Keratinocyte (primary cell): ENCODE data around the gene ROS1. TPM values are rescaled to one million over a fixed set of nuclear protein-coding genes. Genes with fewer than 3 reads are reported as not detected.

Experiments
- DNase-seq: peaks from one replicate; pipeline ENCODE4 v3.0.0-alpha.2; 2011; ENCODE audit warnings: low read depth, missing footprints, low spot score
- FAIRE-seq: peaks from 2 replicates; lab custom pipeline; 2011; peaks lifted over from hg19 to GRCh38; lab: Jason Lieb, UNC
- H2AFZ ChIP-seq: 2 replicates; pipeline ENCODE4 v1.6.0; 2012; ENCODE audit warnings: low read length, control low read depth, inconsistent platforms; ENCODE audit not compliant: control insufficient read depth
- H3K27ac ChIP-seq: 2 replicates; pipeline ENCODE4 v1.5.1; 2011; ENCODE audit warnings: low read length; ENCODE audit not compliant: control insufficient read depth, insufficient read depth
- H3K27me3 ChIP-seq: 3 replicates; pipeline ENCODE4 v1.6.0; 2011; ENCODE audit warnings: low read length; ENCODE audit not compliant: control insufficient read depth, insufficient read depth; ENCODE audit errors: extremely low read depth
- H3K36me3 ChIP-seq, 2 experiments: 2 replicates in 1 of 2; 3 replicates in 1 of 2; pipeline ENCODE4 v1.5.1; 2011; ENCODE audit warnings: low read length in 2 of 2, mild to moderate bottlenecking in 1 of 2; ENCODE audit not compliant: control insufficient read depth in 2 of 2, insufficient read depth in 2 of 2; ENCODE audit errors: extremely low read depth in 1 of 2
- H3K4me1 ChIP-seq: 3 replicates; pipeline ENCODE4 v1.5.1; 2011; ENCODE audit warnings: low read length; ENCODE audit not compliant: control insufficient read depth, insufficient read depth; ENCODE audit errors: extremely low read depth
- H3K4me2 ChIP-seq: 3 replicates; pipeline ENCODE4 v1.6.0; 2011; ENCODE audit warnings: low read depth, low read length; ENCODE audit not compliant: control insufficient read depth, insufficient read depth; ENCODE audit errors: extremely low read depth
- H3K4me3 ChIP-seq, 3 experiments: fragments of 200-600 bp in 1 of 3; sonication (generic) in 1 of 3; 2 replicates in 2 of 3; 3 replicates in 1 of 3; pipeline ENCODE4 v1.5.1; 2011 to 2016; ENCODE audit warnings: low read length in 3 of 3, mild to moderate bottlenecking in 3 of 3, control low read depth in 2 of 3, inconsistent platforms in 1 of 3, low read depth in 1 of 3, mixed read lengths in 1 of 3, mixed run types in 1 of 3, moderate library complexity in 1 of 3; ENCODE audit not compliant: control insufficient read depth in 2 of 3, insufficient read depth in 2 of 3; ENCODE audit errors: extremely low read depth in 1 of 3
- H3K79me2 ChIP-seq: 2 replicates; pipeline ENCODE4 v1.6.0; 2012; ENCODE audit warnings: low read length; ENCODE audit not compliant: control insufficient read depth, insufficient read depth
- H3K9ac ChIP-seq: 3 replicates; pipeline ENCODE4 v1.6.0; 2011; ENCODE audit warnings: low read length; ENCODE audit not compliant: control insufficient read depth, insufficient read depth; ENCODE audit errors: extremely low read depth
- H3K9me1 ChIP-seq: 3 replicates; pipeline ENCODE4 v1.6.0; 2011; ENCODE audit warnings: low read length; ENCODE audit not compliant: control insufficient read depth, insufficient read depth; ENCODE audit errors: extremely low read depth
- H3K9me3 ChIP-seq: 2 replicates; pipeline ENCODE4 v1.5.1; 2012; ENCODE audit warnings: low read depth, low read length; ENCODE audit not compliant: control insufficient read depth
- H4K20me1 ChIP-seq: 3 replicates; pipeline ENCODE4 v1.6.0; 2011; ENCODE audit warnings: low read length; ENCODE audit not compliant: control insufficient read depth, insufficient read depth; ENCODE audit errors: extremely low read depth
- EZH2 ChIP-seq: IDR thresholded peaks from one replicate; pipeline ENCODE4 v1.6.1; 2012; ENCODE audit warnings: inconsistent platforms, mild to moderate bottlenecking, low read length, moderate library complexity
- dilution Hi-C: fragments of 300-500 bp; cut with MboI; formaldehyde crosslinking; loops from one replicate; pipeline ENCODE4 v1.7.0; 2020; ENCODE audit warnings: low sequenced_read_pairs; ENCODE audit not compliant: extremely low pct_ligation_motif_present
- polyA plus RNA-seq, 5 experiments: library from polyadenylated mRNA; depleted of rRNA in 3 of 5; stranded (reverse) in 3 of 5; stranded (forward) in 1 of 5; unstranded in 1 of 5; fragments of >200 nt; gene quantifications; 1 replicate in 1 of 5; 2 replicates in 3 of 5; 3 replicates in 1 of 5; pipeline versions ENCODE4 v1.2.1 to v1.2.3, GENCODE V29; 2011 to 2012; ENCODE audit warnings: missing spikeins in 2 of 5, low read depth in 1 of 5, low replicate concordance in 1 of 5
- TF ChIP-seq, protein P1 (sequence below), 3 experiments: IDR thresholded peaks in 1 of 3; conservative IDR thresholded peaks in 1 of 3; optimal IDR thresholded peaks in 1 of 3; 2 replicates in 2 of 3; 3 replicates in 1 of 3; pipeline versions ENCODE3 to v1.5.1; 2011; ENCODE audit warnings: low read length in 3 of 3, mild to moderate bottlenecking in 3 of 3, moderate library complexity in 2 of 3, control low read depth in 1 of 3, inconsistent platforms in 1 of 3; ENCODE audit not compliant: insufficient read depth in 2 of 3; ENCODE audit errors: extremely low read depth in 1 of 3

The ROS1 gene
- polyA plus RNA-seq, 1 donor (not counting 4 experiments of a cell fraction or from before 2014, with no cell fraction given), result 0.16 TPM

DNA sequence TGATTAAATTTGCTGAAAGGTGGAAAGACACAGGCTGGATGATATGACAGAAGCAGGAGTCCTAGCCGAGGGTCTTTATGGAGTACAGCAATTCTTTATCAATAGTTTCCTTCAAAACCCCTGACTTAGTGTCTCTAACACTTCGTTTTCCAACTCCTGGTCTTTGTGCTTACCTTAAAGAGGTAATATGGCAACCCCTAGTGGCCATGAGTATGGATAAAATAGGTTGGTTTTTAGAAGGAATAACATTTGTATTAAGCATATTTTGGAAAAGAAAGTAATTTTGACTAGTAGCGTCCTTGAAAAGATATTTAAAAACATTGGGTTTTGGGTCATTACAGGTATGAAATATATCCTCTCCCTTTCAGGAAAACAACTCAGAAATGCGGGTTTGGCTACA is 108.5 kb downstream of the ROS1 start:
- H3K36me3 ChIP-seq, result no peaks in the 10 kb centered on the region
- DNase-seq, result no peak
- H3K4me2 ChIP-seq, result no peak overlapping the region
- dilution Hi-C loops, result no loop called here
- TF ChIP-seq, protein P1, sequence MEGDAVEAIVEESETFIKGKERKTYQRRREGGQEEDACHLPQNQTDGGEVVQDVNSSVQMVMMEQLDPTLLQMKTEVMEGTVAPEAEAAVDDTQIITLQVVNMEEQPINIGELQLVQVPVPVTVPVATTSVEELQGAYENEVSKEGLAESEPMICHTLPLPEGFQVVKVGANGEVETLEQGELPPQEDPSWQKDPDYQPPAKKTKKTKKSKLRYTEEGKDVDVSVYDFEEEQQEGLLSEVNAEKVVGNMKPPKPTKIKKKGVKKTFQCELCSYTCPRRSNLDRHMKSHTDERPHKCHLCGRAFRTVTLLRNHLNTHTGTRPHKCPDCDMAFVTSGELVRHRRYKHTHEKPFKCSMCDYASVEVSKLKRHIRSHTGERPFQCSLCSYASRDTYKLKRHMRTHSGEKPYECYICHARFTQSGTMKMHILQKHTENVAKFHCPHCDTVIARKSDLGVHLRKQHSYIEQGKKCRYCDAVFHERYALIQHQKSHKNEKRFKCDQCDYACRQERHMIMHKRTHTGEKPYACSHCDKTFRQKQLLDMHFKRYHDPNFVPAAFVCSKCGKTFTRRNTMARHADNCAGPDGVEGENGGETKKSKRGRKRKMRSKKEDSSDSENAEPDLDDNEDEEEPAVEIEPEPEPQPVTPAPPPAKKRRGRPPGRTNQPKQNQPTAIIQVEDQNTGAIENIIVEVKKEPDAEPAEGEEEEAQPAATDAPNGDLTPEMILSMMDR (optimal IDR thresholded peaks at IDR 0.05 in 1 of 3, IDR thresholded peaks at IDR 0.05 in 1 of 3, conservative IDR thresholded peaks at IDR 0.05 in 1 of 3; ENCODE audit: extremely low read depth in 1 of 3, insufficient read depth in 2 of 3, low read length in 3 of 3), result peak in 2 of 3 experiments; percentile 43 to 64
- no peak for TF ChIP-seq EZH2
- H2AFZ ChIP-seq, result no peak overlapping the region
- no peak for FAIRE-seq
- no peak overlapping the region for H3K27ac ChIP-seq
- H3K9me1 ChIP-seq, result no peaks in the 10 kb centered on the region
- H3K4me1 ChIP-seq, result no peaks in the 10 kb centered on the region
- H4K20me1 ChIP-seq, result no peaks in the 10 kb centered on the region
- no peak overlapping the region for H3K4me3 ChIP-seq
- H3K79me2 ChIP-seq, result no peaks in the 10 kb centered on the region
- no peak overlapping the region for H3K9ac ChIP-seq
- H3K9me3 ChIP-seq, result no peaks in the 10 kb centered on the region
- no peaks in the 10 kb centered on the region for H3K27me3 ChIP-seq

DNA sequence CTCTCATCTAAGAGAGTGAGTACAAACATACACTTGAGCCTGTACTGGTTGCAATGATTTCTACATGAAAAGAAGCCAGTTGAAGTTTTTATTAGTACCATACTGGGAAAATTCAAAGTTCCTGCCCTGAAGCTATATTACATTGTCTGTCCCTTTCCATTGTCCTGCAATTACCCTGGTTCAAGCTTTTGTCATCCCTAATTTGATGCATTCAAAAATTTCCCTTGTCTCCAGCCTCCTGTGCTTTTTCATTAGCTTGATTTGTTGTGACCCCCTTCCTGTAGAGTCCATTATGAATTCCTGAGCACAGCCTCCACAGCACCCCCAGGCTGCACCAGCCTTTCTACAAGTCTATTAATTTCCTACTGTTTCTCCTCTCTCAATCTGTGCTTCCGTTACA is 114.0 kb downstream of the ROS1 start:
- H3K9ac ChIP-seq, result no peak overlapping the region

More for the DNA sequence above, 114.0 kb downstream of the ROS1 start:
- Histone ChIP-seq H3K4me2 (no peak overlapping the region), H3K27ac (no peak overlapping the region), H3K79me2 (no peaks in the 10 kb centered on the region), H3K27me3 (no peaks in the 10 kb centered on the region), H3K4me3 (no peak overlapping the region), H2AFZ (no peak overlapping the region), H3K36me3 (no peaks in the 10 kb centered on the region), H3K9me1 (no peaks in the 10 kb centered on the region), H4K20me1 (no peaks in the 10 kb centered on the region), H3K9me3 (no peaks in the 10 kb centered on the region), H3K4me1 (no peaks in the 10 kb centered on the region)
- DNase-seq, result no peak
- dilution Hi-C loops, result no loop called here
- TF ChIP-seq EZH2, result no peak
- TF ChIP-seq, protein P1 (optimal IDR thresholded peaks at IDR 0.05 in 1 of 3, IDR thresholded peaks at IDR 0.05 in 1 of 3, conservative IDR thresholded peaks at IDR 0.05 in 1 of 3; ENCODE audit: extremely low read depth in 1 of 3, insufficient read depth in 2 of 3, low read length in 3 of 3), result no peak
- FAIRE-seq, result no peak
